H1 (cell line): Measurements from ENCODE around the gene NWD2. TPM values are rescaled to one million over a fixed set of nuclear protein-coding genes. Genes with fewer than 3 reads are reported as not detected.

Source experiments
- RXRA ChIP-seq: IDR thresholded peaks from 2 replicates; pipeline ENCODE4 v1.6.1; 2011; ENCODE audit warnings: low read depth, mild to moderate bottlenecking, low read length, moderate library complexity; ENCODE audit not compliant: insufficient read depth
- SIX5 ChIP-seq: IDR thresholded peaks from 2 replicates; pipeline ENCODE4 v1.6.1; 2011; ENCODE audit warnings: mild to moderate bottlenecking, low read depth, low read length
- polyA plus RNA-seq, 7 experiments: library from polyadenylated mRNA; depleted of rRNA in 3 of 7; stranded (reverse) in 5 of 7; unstranded in 2 of 7; fragments of >200 nt in 5 of 7; fragments of 200-250 nt in 2 of 7; gene quantifications; 1 replicate in 5 of 7; 2 replicates in 1 of 7; 4 replicates in 1 of 7; pipeline versions ENCODE4 v1.2.1 to v1.2.3, GENCODE V29; 2011 to 2013; ENCODE audit warnings: missing spikeins in 2 of 7, mixed read lengths in 2 of 7
- total RNA-seq: library from RNA; stranded (reverse); fragmentation: NEBNext Ultra II Directional; extraction: Animal tissue kit (Norgen Biotek cat#: 25700); gene quantifications from 2 replicates; pipeline ENCODE4 v1.2.1, GENCODE V29; 2021

Gene NWD2
- total and polyA plus RNA-seq, 2 of the 8 experiments (the other 6 are each of a cell fraction or from before 2014, with no cell fraction given) = under 0.01 TPM; not detected in 1

GRCh38 chr4:37279894-37280592 lies 35.5 kb downstream of the NWD2 start (continued):
- TF ChIP-seq SIX5 (no peak), RXRA (no peak)
